HG03175 (cell line): ENCODE results near the gene CDX2.

Experiments used
- ATAC-seq: cut with Tn5 transposase; IDR thresholded peaks from one replicate; pipeline ENCODE4 v1.9.1; 2021; ENCODE audit warnings: mild to moderate bottlenecking, moderate library complexity; ENCODE audit not compliant: unreplicated experiment

CDX2 gene

DNA sequence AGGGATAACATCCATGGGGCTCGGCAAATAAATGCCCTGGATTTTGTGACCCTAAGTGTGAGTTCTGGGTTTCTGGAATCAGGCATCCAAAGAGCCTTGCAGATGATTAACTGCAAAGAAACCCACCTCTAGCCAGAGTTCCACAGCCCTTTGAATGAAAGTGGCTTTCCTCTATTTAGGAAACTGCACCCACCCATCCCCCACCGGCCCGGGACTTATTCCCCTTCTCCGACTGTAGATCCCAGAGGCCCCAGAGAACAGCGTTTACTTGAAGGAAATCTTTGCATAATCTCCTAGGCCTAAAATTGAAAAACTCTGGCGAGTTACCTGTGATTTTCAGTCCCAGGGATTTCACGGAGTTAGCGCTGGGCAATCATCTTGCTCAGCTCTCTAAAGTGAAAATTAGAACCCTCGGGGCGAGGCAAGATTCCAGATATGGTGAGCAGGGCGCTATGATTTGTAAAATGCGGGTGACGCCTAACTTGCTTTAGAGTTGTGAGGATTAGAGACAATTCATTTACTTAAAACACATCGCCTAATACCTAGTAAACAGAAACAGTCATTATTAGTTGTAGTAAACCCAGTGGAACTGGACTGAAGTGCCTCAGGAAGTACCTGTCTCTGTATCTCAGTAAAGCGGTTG is 10.0 kb upstream of the CDX2 start:
- ATAC-seq: no peak

DNA sequence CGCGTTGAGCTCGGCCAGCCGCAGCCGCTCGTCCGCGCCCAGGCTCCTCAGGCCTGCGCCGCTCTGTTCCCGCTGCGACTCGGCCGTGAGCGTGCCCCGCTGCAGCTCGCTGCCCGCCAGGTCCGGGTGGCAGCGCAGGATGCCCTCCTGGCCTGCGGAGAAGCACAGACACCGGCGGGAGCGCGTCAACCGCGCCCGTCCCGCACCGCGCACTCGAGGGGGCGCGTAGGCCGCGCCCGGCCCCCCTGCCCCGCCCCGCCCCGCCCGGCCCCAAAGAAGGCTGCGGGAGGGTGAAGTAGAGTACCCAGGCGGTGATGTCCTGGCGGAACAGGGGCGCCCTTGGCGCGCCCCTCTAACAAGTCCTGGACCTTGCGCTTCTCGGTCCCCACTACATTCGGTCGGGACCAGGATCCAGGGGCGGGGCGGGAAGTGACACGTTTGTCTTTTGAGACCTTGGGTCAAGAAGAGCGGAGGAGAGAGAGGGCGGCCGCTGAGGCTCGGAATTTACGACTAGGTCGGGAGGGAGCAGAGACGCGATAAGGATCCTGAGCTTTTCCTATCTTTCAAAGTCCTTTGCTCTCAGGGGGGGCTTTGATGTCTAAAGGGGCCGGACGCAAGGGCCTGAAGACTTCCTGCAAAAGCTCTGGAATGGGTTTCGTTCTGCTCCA is 9.3 kb upstream of the CDX2 start:
- no peak for ATAC-seq

DNA sequence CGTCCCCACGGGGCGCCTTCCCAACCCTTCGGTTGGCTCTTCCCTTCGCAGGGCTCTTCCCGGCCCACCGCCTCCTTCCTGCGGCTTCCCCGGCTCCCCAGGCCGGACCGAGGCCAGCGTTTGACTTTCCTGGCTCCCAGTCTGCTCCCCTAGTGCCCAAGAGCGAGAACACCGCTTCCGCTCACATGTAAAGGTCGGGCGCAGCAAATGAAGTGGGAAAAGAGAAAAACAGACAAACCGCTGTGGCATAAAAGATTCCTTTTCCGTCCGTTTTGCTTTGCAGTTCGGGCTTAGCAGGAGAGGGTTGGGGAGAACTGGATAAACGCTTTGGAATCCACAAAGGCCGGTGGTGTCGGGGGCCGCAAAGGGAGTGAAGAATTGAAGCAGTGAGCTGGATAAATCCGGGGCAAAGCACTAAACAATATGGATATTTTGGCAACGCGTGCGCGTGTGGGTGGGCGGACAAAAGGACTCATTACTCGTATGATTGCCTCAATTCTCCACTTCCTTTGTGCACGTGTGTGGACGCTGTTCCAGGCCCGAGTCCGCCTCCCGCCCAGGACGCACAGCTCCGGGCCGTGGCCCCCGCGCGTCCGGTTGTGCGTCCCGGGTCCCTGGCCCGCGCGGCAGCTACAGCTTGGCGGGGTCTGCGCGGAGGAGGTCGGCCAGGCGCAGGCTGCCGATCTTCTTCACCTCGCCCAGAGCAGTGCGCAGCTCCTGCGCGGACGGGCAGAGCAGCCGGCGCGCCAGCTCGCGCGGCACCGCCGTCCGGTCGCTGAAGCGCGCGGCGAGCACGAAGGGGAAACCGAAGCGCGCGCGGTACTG is 8.6 kb upstream of the CDX2 start:
- ATAC-seq: no peak

DNA sequence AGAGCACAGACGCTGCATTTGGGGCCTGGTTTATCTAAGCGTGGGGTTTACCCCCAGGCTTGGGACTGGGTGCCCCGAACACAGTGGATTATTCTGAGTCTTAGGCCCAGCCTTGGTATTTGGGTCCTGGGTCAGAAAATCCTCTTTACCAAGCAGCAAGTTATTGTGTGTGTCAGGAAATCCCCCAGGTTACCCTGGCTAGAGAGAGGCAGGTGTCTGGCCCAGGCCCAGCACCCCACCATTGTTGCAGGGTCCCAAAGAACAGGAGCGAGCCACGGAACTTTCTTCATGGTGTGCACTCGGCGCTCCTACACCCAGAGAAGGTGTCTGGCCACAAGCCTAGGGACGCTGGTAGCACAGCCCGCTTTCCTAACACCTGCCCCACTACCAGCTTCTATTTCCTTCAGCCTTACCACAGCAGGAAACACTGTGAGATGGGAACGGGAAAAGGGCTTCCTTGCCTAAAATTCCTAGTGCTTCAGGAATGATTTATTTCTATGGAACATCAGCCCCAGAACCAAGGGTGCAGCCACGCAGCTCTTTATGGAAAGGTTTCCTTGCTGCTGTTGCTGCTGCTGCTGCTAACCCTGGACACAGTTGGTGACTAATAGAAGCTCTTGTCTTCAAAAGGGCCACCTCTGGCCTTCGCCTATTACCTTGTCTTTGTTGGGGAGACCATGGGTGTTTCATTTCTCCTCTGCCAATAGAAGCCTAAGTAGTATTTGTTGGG is 7.4 kb upstream of the CDX2 start:
- no peak for ATAC-seq

DNA sequence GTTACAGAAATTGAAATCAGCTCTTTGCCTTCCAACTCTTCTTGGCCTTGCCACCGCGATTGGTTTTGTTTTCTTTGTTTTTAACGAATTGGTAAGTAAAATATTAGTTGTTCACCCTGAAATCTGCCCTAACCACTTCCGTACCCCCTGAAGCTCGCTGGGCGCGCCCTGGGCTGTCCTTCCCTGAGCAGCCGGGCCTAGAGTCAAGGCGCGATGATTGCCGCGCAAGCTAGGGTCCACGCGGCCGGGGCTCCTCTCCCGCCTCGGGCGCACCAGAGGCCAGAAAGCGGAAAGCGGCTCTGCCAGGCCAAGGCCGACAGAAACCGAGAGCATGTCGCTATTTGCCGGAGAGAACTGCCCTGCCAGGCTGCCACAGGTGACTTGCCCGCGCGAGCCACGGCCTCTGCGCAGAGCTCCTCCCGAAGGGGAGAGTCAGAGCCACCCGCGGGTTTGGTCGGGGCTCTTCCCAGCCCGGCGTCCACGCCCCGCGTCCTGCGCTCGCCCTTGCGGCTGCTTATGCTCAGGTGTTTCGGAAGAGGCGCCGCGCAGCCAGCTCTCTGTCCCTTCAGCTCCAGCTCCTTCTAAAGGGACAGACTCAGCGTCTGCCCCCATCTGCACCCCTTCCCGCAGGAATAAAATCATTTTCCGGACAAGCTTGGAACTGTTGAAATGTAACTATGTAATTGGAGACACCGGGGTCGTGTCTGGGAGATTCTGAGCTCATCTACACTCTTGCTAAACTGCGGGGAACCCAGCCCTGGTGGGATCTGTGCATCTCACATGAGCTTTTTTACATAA is 6.6 kb upstream of the CDX2 start:
- ATAC-seq: no peak

DNA sequence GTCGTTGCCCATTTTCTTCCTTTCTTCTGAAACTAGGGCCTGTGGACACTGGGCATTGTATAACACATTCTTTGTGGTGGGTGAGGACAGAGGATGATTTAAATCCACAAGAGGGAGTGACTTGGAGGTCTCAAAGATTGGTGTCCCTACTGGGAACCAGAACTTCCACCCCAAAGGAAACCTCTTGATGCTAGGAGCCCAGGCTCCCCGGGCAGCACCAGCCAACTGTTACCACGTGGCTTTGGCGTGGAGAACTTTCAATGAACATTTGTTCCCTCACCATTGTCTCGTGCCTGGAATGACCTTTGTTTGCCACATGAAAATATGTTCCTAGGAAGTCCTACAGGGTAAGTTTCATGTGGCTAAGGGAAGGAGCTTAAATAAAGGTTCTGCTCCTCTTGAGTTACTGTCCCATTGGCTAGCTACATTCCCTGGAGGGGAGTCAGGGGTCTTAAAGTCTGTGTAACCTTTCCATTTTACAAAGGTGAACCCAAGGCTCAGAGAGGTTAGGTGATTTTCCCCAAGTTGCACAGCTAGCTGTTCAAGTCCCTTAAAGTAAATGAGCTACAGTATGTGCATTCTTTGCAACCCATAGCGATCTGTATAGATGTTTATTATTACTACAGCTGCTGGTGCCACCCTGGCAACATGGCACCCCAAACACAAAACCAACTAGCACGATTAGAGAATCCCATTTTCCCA is 5.0 kb upstream of the CDX2 start:
- no peak for ATAC-seq

DNA sequence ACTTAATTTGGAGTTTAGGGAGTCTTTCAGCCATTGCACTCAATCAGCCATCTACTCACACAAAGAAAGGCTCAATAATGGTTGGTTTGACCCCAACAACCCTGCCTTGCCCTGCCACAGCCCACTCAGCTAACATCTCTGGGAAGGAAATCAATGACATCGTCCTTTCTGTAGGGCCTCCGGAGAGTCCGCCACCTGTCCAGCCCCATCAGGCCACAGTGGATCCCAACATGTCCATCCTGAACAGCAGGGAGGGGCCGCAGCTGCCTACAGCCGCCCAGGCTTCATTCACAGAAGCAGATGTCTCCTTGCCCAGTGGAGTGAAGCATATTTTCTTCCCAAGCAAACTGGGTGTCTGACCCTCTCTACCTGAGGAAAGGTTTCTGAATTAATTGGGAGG is 4.2 kb upstream of the CDX2 start:
- no peak for ATAC-seq

DNA sequence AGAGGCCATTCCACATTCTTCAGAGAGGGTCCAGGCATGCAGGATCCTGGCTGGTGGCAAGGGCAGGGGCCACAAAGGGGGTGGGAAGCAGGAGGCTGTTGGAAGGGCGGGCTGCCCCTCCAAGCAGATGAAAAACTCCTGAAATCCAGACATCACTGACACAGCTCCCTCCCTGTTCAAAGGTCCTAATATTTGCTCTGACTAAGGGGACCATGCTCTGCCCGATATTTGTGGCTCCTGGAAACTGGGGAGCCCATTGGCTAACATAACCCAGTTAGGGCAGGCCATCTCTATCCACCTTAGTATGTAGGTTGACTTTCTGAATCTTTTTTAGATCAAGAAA is 3.3 kb upstream of the CDX2 start:
- no peak for ATAC-seq

DNA sequence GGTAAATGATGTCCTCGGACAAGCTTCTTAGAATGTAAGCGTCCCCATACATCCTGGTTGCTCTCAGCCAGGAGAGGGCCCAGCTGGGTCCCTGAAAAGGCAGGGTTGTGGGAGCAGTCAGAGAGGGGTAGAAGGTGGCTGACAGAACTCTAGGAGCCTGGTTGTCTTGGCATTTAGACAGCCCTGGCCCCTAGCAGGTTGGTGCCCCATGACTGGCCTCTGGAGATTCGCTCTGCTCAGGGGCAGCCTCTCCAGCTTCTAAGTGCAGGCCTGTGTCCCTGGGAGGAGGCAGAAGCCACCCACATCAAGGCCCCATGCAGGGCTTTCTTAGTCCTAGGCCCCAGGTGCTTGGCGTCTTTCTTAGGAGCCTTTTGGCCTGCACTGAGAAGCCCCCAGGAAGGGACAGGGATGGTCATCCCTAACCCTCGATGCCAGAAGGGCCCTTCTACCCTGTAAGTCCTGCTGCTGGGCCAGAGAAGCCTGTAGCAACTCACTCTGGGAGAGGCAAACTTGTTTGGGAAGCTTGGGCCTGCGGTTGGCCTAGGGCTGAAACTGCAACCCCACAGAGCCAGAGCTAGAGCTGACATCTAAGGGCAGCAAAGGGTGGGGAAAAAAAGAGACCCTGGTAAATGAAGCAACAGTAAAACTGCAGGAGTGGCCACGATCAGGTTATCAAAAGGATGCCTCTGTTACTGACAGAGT is 2.8 kb upstream of the CDX2 start:
- no peak for ATAC-seq

DNA sequence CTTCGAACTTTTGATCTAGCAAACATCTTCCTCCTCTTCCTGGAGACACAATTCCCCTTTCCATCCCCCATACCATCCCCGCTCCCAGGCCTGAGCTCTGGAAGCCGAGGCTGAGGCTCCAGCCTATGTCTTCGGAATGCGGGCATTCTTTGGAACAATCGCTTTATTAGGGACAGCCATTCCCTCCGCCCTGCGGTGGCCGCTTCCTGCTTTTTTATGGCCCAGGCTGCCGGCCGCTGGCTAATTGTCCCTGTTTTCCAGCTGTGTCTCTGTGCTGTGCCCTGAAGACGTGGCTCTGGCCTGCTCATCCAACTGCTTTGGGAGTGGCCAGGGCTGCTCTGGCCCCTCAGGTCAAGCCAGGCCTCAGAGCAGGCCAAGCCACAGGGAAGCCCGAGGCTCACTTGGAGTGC is 2.1 kb upstream of the CDX2 start:
- ATAC-seq: no peak

DNA sequence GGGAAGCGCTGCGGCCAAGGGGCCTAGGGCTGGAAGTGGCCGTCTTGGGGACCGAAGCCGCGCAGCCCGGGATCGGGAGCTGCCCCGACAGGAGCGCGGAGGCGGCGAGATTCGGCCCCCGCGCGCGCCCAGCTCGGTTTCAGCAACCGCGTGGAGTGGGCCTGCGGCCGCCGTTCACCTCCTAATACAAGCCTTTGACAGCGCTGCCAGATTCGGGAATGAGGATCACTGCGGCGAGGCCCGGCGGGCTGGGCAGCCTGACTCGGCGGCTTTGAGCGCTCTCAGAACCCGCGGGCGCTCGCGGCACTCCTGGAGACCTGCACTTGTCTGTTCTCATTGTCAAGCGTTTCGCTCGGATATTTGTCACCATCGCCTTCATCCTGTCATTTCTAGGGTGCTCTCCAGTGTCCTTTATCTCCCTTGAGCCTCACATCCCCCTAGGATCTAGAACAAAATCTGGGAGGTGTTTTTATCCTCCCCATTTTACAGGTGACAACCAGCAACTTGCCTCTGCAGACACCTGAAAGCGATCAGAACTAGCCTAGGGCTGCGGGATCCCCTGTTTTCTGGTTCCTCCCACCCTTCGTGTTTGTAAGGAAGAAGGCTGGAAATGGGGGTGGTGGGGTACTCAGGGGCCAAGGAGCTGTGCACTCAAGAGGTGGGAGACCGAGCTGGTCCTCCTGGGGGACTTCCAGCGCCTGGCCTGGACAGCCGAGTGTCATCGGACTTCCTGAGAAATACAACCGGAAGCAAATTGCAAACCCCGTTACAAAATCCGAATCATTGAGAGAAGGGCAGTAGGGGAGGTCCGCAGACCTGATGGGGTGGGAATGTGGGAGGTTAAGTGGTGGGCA is 1.5 kb upstream of the CDX2 start:
- ATAC-seq: no peak

DNA sequence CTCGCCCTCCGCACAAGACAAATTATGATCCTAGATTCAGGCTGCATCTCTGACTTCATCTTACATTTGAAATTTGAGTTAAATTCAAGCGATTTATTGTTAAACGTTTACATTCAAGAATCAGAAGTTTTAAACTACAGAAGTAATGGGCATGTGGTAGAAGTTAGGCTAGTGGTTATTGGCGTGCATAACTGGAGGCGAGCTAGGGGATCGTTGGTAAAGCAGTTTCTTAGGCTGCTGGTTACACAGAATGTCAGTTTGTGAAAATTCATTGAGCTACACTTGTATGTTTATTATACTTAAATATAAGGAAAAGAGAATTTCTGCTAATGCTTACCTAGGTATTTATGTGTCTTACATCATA is 733 bp upstream of the CDX2 start:
- ATAC-seq: no peak

DNA sequence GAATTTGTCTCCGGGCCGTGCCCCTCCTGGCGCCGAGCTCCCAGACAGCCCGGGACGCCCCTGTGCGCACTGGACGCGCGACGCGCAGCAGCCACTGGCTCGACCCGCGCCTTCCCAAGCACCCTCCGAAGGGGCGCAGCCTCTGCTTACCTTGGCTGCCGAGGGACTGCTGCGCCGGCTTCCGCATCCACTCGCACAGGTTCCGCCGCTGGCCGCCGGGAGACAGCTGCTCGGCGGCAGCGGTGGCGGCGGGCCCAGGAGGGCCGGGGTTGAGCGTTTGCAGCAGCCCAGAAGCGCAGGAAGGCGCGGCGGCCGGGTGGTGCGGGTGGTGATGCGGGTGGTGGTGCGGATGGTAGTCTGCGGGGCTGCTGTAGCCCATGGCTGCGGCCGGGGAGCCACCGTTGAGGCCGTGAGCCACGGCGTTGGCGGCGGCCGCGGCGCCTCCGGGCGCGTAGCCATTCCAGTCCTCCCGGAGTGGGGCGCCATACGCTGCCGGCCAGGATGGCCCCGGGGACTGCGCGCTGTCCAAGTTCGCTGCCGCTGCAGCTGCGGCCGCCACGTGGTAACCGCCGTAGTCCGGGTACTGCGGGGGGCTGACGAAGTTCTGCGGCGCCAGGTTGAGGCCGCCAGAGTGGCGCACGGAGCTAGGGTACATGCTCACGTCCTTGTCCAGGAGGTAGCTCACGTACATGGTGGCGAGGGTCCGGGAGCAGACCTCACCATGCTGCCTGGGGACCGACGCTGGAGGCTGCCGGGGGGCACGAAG is 616 bp downstream of the CDX2 start:
- no peak for ATAC-seq

DNA sequence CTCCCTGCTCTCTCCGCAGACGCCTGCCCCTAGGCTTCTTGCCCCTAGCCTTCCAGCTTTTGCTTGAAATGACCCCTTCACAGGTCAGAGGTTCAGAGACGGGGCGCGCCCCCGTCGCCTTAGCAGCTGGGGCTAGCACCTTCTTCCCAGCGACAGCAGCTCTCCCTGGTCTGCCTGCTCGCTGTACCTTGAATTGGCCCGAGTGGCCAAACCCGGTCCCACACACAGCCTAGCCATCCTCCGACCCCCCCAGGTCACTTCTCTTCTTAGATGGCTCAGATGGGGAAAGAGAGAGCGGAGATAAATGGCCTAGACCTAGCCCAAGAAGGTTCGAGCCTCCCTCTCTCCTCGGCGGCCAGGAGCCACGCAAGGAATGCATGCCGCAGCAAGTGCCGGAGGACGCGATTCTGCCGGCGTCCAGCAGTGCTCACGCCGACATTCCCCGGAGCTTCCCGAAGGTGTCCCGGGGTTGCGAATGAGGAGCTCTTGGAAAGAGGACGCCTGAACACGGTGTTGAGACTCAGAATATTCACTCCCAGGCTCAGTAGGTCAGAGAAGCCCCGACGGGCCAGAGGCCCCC is 1.3 kb downstream of the CDX2 start:
- ATAC-seq: no peak

DNA sequence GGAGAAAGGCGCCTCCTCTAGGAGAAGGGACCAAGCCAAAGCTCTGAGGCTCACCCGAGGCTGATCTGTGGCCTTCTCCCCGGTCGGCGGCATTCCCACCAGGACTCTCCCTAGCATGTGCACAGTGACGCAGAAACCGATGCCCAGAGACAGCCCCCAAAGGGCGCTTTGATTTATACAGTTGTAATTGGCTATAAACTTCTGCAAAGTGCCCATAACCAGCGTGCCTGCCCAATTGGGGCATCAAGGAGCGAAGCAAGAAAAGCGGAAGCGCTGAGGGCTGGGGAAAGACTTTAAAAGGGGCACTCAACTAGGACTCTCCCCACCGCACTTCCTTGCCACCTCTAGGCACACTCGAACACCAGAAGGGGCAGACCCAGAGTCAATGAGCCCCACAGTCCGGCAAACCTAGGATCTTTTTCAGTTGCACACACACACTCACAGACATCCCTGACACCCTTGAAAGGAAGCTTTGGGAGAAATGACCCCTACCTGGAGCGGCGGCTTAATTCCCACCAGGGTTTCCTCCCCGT is 1.8 kb downstream of the CDX2 start:
- ATAC-seq: no peak

DNA sequence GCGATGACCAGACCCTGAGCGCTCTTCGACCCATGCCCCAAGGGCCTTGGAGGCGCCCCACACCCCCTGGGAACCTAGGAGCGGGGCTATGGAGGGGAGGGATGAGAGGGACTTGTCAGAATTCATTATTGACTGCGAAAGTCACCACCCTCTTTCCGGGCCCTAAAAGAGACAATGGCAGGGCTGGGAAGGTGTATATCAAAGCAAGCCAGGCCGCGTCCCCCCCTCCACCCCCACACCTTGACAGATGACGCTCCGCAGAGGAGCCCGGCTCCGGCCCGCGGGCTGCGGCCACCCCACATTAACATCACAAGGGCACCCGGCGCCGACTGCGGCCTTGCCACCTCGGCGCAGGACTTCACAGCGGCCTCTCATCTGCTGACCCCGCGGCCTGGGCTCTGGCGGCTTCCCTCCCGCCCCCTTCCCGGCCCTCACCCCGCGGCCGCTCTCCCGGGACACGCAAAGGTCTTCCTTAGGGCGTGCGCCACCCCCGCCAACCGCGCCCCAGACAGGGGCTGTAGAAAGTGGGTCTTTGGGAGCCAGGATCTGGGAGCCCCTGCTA is 2.4 kb downstream of the CDX2 start:
- no peak for ATAC-seq
